ENCODE results near the gene L3MBTL4.
"Not testable (repeated sequence)": the region's sequence is repeated elsewhere in the genome, so short reads cannot be mapped to it uniquely, and the experiment has no call there.

L3MBTL4 gene

GRCh38 chr18:6294148-6294784 lies 120.4 kb downstream of the L3MBTL4 start:
- DNase-seq = no peak

GRCh38 chr18:6289843-6290242 lies 124.9 kb downstream of the L3MBTL4 start:
- DNase-seq = no peak

- no peak for DNase-seq
These were observed 128.1 kb downstream of the L3MBTL4 start for GRCh38 chr18:6286585-6286984.

- DNase-seq = no peak
These were observed 129.9 kb downstream of the L3MBTL4 start for GRCh38 chr18:6284761-6285160.

GRCh38 chr18:6284300-6284699 lies 130.4 kb downstream of the L3MBTL4 start:
- no peak for DNase-seq

GRCh38 chr18:6281874-6282273 lies 132.8 kb downstream of the L3MBTL4 start:
- no peak for DNase-seq

GRCh38 chr18:6280211-6280743 lies 134.4 kb downstream of the L3MBTL4 start:
- no peak for DNase-seq

GRCh38 chr18:6279308-6279707 lies 135.4 kb downstream of the L3MBTL4 start:
- no peak for DNase-seq

GRCh38 chr18:6273423-6273822 lies 141.3 kb downstream of the L3MBTL4 start:
- no peak for DNase-seq

GRCh38 chr18:6272144-6272543 lies 142.6 kb downstream of the L3MBTL4 start:
- DNase-seq = not testable (repeated sequence)

- no peak for DNase-seq
These were observed 143.1 kb downstream of the L3MBTL4 start for GRCh38 chr18:6271585-6271984.

- DNase-seq = no peak
These were observed 143.9 kb downstream of the L3MBTL4 start for GRCh38 chr18:6270771-6271216.

GRCh38 chr18:6269660-6270332 lies 144.9 kb downstream of the L3MBTL4 start:
- no peak for DNase-seq

GRCh38 chr18:6266212-6266611 lies 148.5 kb downstream of the L3MBTL4 start:
- no peak for DNase-seq

- no peak for DNase-seq
These were observed 152.8 kb downstream of the L3MBTL4 start for GRCh38 chr18:6261938-6262337.

- not testable (repeated sequence) for DNase-seq
These were observed 155.4 kb downstream of the L3MBTL4 start for GRCh38 chr18:6259324-6259723.

GRCh38 chr18:6257950-6258349 lies 156.8 kb downstream of the L3MBTL4 start:
- no peak for DNase-seq

- no peak for DNase-seq
These were observed 158.2 kb downstream of the L3MBTL4 start for GRCh38 chr18:6256521-6256920.

GRCh38 chr18:6255886-6256285 lies 158.8 kb downstream of the L3MBTL4 start:
- no peak for DNase-seq

- DNase-seq = no peak
These were observed 159.5 kb downstream of the L3MBTL4 start for GRCh38 chr18:6255116-6255705.

GRCh38 chr18:6254456-6254855 lies 160.3 kb downstream of the L3MBTL4 start:
- no peak for DNase-seq

GRCh38 chr18:6251084-6251483 lies 163.6 kb downstream of the L3MBTL4 start:
- no peak for DNase-seq

GRCh38 chr18:6249788-6250187 lies 164.9 kb downstream of the L3MBTL4 start:
- no peak for DNase-seq

- no peak for DNase-seq
These were observed 165.5 kb downstream of the L3MBTL4 start for GRCh38 chr18:6249170-6249569.
